Forelimb muscle (tissue), 1 donor: ENCODE data around the gene ARL3. TPM values are rescaled to one million over a fixed set of nuclear protein-coding genes. Genes with fewer than 3 reads are reported as not detected.

ENCODE experiments used
- DNase-seq: peaks from one replicate; pipeline ENCODE4 v3.0.0-alpha.2; 2013; ENCODE audit warnings: low read depth
- polyA plus RNA-seq: library from polyadenylated mRNA; unstranded; fragments of 120-200 nt; gene quantifications from one replicate; pipeline ENCODE4 v1.2.1, GENCODE V29; 2013; ENCODE audit not compliant: insufficient read length

ARL3 gene
- polyA plus RNA-seq, 1 donor, result 13.0 TPM

GRCh38 chr10:102641880-102642735, 72.1 kb downstream of the ARL3 start:
- peak; percentile 90 for DNase-seq

GRCh38 chr10:102641402-102641801, 72.8 kb downstream of the ARL3 start:
- DNase-seq, result no peak

GRCh38 chr10:102639537-102639936, 74.7 kb downstream of the ARL3 start:
- DNase-seq, result no peak

GRCh38 chr10:102635377-102635776, 78.8 kb downstream of the ARL3 start:
- DNase-seq, result no peak

DNA sequence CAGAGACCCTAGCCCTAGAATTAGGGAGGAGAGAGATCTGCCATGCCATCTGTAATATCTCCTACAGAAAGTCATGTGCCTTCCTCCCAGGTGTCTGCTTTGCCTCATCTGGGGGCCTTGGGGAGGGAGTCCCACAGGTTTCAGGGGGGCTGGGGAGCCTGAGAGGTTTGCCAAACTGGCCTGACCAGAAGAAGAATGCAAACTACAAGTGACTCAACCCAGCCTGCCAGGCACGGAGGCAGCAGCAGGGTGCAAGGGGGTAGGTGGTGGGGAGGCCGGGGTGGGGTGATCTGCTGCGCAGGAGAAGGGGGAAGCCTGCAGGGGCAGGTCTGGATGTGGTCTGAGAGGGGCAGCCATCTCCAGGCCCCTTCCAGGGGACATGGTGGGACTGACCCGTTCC, 79.5 kb downstream of the ARL3 start:
- DNase-seq, result no peak

DNA sequence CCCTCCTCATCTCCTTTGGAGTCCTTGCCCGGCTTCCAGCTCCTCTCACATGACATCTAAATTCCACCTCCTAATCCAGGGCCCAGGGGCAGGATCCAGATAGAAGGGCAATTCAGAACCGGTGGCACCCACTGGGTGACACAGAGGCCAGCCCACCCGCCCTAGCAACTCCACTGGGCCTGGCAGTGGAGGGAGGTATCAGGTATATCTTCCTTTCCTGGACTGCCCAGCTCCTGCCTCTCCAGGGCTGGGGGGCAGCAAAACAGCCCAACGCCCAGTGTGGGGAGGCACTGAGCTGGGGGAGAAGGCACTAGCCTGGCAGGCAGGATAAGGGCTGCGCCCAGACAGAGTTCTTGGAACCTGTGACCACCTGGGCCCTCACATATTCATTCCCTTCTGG, 80.3 kb downstream of the ARL3 start:
- no peak for DNase-seq

- no peak for DNase-seq
Observed at GRCh38 chr10:102633287-102633686, 80.9 kb downstream of the ARL3 start.

- peak; percentile 62 for DNase-seq
Observed at GRCh38 chr10:102632394-102633111, 81.6 kb downstream of the ARL3 start.

- DNase-seq, result no peak
Observed at GRCh38 chr10:102631525-102632393, 82.4 kb downstream of the ARL3 start.

DNA sequence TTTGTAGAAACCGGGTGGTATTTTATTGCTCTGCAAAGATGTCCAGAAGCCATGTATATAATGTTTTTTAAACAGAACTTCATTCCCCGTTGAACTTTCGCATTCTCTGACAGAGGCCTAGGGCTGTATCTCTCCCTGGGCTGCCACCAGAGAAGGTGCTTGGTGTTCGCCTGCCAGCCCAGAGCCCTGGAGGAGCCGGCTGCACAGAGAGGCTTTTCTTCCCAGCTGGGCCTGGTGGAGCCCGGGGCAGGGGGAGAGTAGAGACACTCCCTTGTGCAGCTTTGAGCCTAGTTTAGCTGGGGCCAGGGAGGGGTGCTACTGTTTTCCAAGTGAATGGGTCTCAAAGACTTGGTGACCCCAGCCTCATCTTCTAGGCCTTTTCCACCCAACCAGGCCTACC, 83.5 kb downstream of the ARL3 start:
- DNase-seq, result no peak

GRCh38 chr10:102629661-102630614, 84.3 kb downstream of the ARL3 start:
- no peak for DNase-seq

- no peak for DNase-seq
Observed at GRCh38 chr10:102628451-102628911, 85.7 kb downstream of the ARL3 start.

DNA sequence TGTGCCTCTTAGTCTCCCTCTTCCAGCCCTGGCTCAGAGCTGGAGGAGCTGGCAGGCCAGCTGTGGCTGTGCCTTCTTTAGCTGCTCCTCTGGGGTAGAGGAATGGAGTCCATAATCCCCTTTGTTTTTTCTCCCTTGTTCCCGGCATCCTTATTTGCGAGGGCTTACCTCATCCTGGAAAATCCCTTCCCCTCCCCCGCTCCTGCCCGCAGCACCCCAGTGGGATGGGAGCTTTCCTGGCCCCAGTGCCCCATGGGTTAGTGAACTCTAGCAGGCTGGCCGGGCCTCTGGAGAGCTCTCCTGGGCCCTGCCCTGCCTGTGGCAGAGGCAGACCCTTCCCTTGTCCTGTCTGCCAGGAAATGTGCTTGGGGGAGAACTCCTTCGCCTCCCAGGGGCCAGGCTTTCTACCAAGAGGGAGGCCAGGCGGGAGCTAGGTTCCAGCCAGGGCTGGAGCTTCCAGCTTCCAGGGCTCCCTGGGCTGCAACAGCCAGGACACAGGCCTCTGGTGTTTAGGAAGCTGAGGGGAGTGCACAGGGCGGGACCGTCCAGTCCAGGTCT, 86.4 kb downstream of the ARL3 start:
- DNase-seq, result no peak

GRCh38 chr10:102627291-102627735, 86.9 kb downstream of the ARL3 start:
- DNase-seq, result no peak

- no peak for DNase-seq
Observed at GRCh38 chr10:102626026-102626685, 88.0 kb downstream of the ARL3 start.

DNA sequence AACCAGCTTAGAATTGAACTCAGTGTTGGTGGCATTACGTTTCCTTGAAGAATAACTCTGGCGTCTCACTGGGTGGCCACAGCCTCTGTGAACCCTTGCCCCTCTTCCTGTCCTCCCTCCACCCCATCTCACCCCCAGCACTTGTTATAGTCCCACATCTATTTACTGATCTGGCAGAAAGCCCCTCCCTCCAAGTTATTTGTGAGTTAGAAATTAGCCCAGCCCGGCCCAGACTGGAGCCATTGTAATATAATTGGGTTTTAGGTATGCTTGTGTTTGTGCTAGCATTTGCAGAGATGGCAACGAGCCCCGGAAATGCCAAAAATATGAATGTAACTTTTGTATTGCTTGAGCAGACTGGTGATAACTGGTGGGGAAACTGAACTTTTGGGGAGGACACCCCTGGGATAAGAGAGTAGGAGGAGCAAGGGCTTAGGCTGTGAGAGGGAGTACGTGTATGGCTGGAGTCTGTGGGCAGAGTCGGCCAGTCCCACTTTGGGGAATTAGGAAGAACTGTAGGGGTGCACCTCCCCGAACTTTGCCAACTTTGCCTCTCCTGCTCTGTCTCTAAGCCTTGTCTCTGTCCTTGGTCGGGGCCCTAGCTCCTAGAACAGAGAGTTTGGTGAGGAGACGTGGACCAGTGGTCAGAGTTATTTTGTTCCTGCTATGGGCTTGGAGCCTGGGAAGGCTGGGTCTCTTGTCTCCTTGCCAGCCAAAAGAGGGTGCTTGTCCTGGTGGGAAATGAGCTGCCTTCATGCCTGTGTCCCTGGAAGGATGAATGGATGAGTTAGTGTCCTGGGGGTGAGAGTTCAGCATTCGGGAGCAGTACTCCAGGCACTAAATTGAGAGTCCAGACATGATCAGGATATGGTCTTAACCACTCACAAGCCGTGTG, 89.2 kb downstream of the ARL3 start:
- DNase-seq, result no peak

GRCh38 chr10:102624094-102624493, 90.1 kb downstream of the ARL3 start:
- no peak for DNase-seq
